H1 (cell line): Measurements from ENCODE around the gene LCN9.

ENCODE experiments used
- ASH2L ChIP-seq: fragments of 200-600, 300-600 bp; sonication (generic); IDR thresholded peaks from one replicate; pipeline ENCODE4 v1.7.1; 2017; ENCODE audit warnings: low read length
- BACH1 ChIP-seq: IDR thresholded peaks from 2 replicates; pipeline ENCODE4 v1.6.1; 2012; ENCODE audit warnings: low read length, improper control_type of control experiment
- EZH2 ChIP-seq: fragments of 200-600 bp; sonication (generic); IDR thresholded peaks from 2 replicates; pipeline ENCODE4 v1.7.1; 2012; ENCODE audit warnings: low read depth, mild to moderate bottlenecking, moderate library complexity, low read length, inconsistent platforms; ENCODE audit not compliant: severe bottlenecking
- GTF2F1 ChIP-seq: IDR thresholded peaks from 2 replicates; pipeline ENCODE4 v1.6.1; 2012; ENCODE audit warnings: low read depth, low read length, improper control_type of control experiment, borderline replicate concordance
- KDM4A ChIP-seq: IDR thresholded peaks from one replicate; pipeline ENCODE4 v1.7.1; 2012; ENCODE audit warnings: low read depth, mild to moderate bottlenecking, moderate library complexity, low read length, inconsistent platforms; ENCODE audit not compliant: severe bottlenecking
- POLR2AphosphoS5 ChIP-seq: IDR thresholded peaks from 2 replicates; pipeline ENCODE4 v1.6.1; 2011; ENCODE audit warnings: low read depth, low read length
- RNF2 ChIP-seq: fragments of 200-900, 300-1000 bp; sonication (generic); IDR thresholded peaks from 2 replicates; pipeline ENCODE4 v1.7.1; 2016; ENCODE audit warnings: borderline replicate concordance, low read depth, mild to moderate bottlenecking, antibody characterized with exemption, low read length; ENCODE audit not compliant: poor library complexity, severe bottlenecking; ENCODE audit errors: missing control alignments
- SIX5 ChIP-seq: IDR thresholded peaks from 2 replicates; pipeline ENCODE4 v1.6.1; 2011; ENCODE audit warnings: mild to moderate bottlenecking, low read depth, low read length
- YY1 ChIP-seq: IDR thresholded peaks from 2 replicates; pipeline ENCODE4 v1.6.1; 2011; ENCODE audit warnings: low read depth, mild to moderate bottlenecking, low read length
- TF ChIP-seq, protein P1 (sequence below), 3 experiments: IDR thresholded peaks; 1 replicate in 2 of 3; 2 replicates in 1 of 3; pipeline versions ENCODE4 v1.5.1 to v1.6.1; 2011; ENCODE audit warnings: low read length in 3 of 3, mild to moderate bottlenecking in 3 of 3, inconsistent platforms in 2 of 3, low read depth in 1 of 3, moderate library complexity in 1 of 3; ENCODE audit not compliant: insufficient read depth in 1 of 3; ENCODE audit errors: control extremely low read depth in 1 of 3
- TF ChIP-seq, protein P2 (sequence below): IDR thresholded peaks from 2 replicates; pipeline ENCODE4 v1.6.1; 2012; ENCODE audit warnings: low read length, inconsistent platforms

DNA sequence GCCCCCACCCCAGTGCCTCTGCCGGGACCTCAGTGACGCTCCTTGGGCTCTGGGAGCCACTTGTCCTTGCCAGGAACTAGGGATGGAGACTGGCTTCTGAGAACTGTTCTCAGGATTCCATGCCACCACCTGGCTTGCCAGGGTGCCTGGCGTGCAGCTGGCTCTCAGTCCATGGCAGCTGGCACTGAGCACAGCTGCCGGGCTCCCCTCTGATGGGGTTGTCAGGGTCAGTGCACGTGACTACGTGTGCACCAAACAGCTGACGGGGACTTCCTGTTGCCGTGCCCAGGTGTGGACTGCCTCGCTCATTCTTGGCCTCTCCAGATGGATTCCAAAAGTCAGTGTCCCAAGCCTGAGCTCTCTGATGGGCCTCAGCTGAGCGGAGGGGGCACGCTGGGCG is 48.3 kb downstream of the LCN9 start:
- TF ChIP-seq BACH1 = no peak
- no peak for TF ChIP-seq POLR2AphosphoS5
- no peak for TF ChIP-seq YY1
- no peak for TF ChIP-seq SIX5
- TF ChIP-seq, protein P1, sequence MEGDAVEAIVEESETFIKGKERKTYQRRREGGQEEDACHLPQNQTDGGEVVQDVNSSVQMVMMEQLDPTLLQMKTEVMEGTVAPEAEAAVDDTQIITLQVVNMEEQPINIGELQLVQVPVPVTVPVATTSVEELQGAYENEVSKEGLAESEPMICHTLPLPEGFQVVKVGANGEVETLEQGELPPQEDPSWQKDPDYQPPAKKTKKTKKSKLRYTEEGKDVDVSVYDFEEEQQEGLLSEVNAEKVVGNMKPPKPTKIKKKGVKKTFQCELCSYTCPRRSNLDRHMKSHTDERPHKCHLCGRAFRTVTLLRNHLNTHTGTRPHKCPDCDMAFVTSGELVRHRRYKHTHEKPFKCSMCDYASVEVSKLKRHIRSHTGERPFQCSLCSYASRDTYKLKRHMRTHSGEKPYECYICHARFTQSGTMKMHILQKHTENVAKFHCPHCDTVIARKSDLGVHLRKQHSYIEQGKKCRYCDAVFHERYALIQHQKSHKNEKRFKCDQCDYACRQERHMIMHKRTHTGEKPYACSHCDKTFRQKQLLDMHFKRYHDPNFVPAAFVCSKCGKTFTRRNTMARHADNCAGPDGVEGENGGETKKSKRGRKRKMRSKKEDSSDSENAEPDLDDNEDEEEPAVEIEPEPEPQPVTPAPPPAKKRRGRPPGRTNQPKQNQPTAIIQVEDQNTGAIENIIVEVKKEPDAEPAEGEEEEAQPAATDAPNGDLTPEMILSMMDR (IDR thresholded peaks at IDR 0.05; ENCODE audit: control extremely low read depth in 1 of 3, insufficient read depth in 1 of 3, low read depth in 1 of 3, low read length in 3 of 3) = no peak
- no peak for TF ChIP-seq GTF2F1
- no peak for TF ChIP-seq ASH2L
- TF ChIP-seq, protein P2, sequence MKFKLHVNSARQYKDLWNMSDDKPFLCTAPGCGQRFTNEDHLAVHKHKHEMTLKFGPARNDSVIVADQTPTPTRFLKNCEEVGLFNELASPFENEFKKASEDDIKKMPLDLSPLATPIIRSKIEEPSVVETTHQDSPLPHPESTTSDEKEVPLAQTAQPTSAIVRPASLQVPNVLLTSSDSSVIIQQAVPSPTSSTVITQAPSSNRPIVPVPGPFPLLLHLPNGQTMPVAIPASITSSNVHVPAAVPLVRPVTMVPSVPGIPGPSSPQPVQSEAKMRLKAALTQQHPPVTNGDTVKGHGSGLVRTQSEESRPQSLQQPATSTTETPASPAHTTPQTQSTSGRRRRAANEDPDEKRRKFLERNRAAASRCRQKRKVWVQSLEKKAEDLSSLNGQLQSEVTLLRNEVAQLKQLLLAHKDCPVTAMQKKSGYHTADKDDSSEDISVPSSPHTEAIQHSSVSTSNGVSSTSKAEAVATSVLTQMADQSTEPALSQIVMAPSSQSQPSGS = no peak
- no peak for TF ChIP-seq RNF2
- no peak for TF ChIP-seq EZH2
- no peak for TF ChIP-seq KDM4A
